Adrenal gland (tissue), 5 donors: Measurements from ENCODE around the gene KPNA5.

Experiments
- CTCF ChIP-seq, 6 experiments: fragments of 450-650 bp in 4 of 6; fragments of 200-600 bp in 2 of 6; sonication (generic) in 1 of 6; IDR thresholded peaks; 1 replicate in 5 of 6; 2 replicates in 1 of 6; pipeline versions ENCODE4 v1.5.1 to v1.8.0; 2016 to 2021; ENCODE audit warnings: antibody characterized with exemption in 6 of 6, mild to moderate bottlenecking in 2 of 6, moderate library complexity in 1 of 6
- POLR2A ChIP-seq, 2 donors: fragments of 450-650 bp; IDR thresholded peaks; one replicate each; pipeline ENCODE4 v1.6.1; 2017; ENCODE audit warnings: antibody characterized with exemption in 2 of 2, mild to moderate bottlenecking in 2 of 2, moderate library complexity in 1 of 2
- donor health status: DM: no; HTN: no; CAD: no.

GRCh38 chr6:116672306-116672705 is 8.7 kb upstream of the KPNA5 start:
- no peak for TF ChIP-seq CTCF (IDR thresholded peaks at IDR 0.05)
- no peak for TF ChIP-seq POLR2A (IDR thresholded peaks at IDR 0.05)
